ENCODE results near the gene PRSS21.

Gene PRSS21

GRCh38 chr16:2806286-2806685 lies 10.8 kb upstream of the PRSS21 start:
- no peak for DNase-seq (ENCODE audit: low read depth in 3 of 3)

- DNase-seq (ENCODE audit: low read depth in 3 of 3) = no peak
These were observed 8.9 kb upstream of the PRSS21 start for GRCh38 chr16:2808181-2808580.

GRCh38 chr16:2809149-2809760 lies 7.8 kb upstream of the PRSS21 start:
- no peak for DNase-seq (ENCODE audit: low read depth in 3 of 3)

GRCh38 chr16:2810651-2811050 lies 6.4 kb upstream of the PRSS21 start:
- DNase-seq (ENCODE audit: low read depth in 3 of 3) = no peak

- no peak for DNase-seq (ENCODE audit: low read depth in 3 of 3)
These were observed 5.2 kb upstream of the PRSS21 start for GRCh38 chr16:2811703-2812471.

- DNase-seq (ENCODE audit: low read depth in 3 of 3) = no peak
These were observed 3.2 kb upstream of the PRSS21 start for GRCh38 chr16:2813771-2814221.

GRCh38 chr16:2814551-2815298 lies 2.3 kb upstream of the PRSS21 start:
- DNase-seq (ENCODE audit: low read depth in 3 of 3) = no peak

- no peak for DNase-seq (ENCODE audit: low read depth in 3 of 3)
These were observed 1.7 kb upstream of the PRSS21 start for GRCh38 chr16:2815299-2815771.

GRCh38 chr16:2817340-2818271 lies 569 bp downstream of the PRSS21 start:
- peak in 1 of 3 experiments; percentile 19 for DNase-seq (ENCODE audit: low read depth in 3 of 3)

GRCh38 chr16:2818272-2818876 lies 1.3 kb downstream of the PRSS21 start:
- DNase-seq (ENCODE audit: low read depth in 3 of 3) = no peak

- DNase-seq (ENCODE audit: low read depth in 3 of 3) = no peak
These were observed 2.3 kb downstream of the PRSS21 start for GRCh38 chr16:2819179-2819938.

GRCh38 chr16:2819939-2820835 lies 3.1 kb downstream of the PRSS21 start:
- DNase-seq (ENCODE audit: low read depth in 3 of 3) = no peak

- DNase-seq (ENCODE audit: low read depth in 3 of 3) = no peak
These were observed 3.9 kb downstream of the PRSS21 start for GRCh38 chr16:2820836-2821486.

GRCh38 chr16:2821487-2822157 lies 4.6 kb downstream of the PRSS21 start:
- no peak for DNase-seq (ENCODE audit: low read depth in 3 of 3)

- no peak for DNase-seq (ENCODE audit: low read depth in 3 of 3)
These were observed 5.1 kb downstream of the PRSS21 start for GRCh38 chr16:2822158-2822495.

- no peak for DNase-seq (ENCODE audit: low read depth in 3 of 3)
These were observed 5.5 kb downstream of the PRSS21 start for GRCh38 chr16:2822496-2822895.

- DNase-seq (ENCODE audit: low read depth in 3 of 3) = no peak
These were observed 7.6 kb downstream of the PRSS21 start for GRCh38 chr16:2824626-2825025.

- DNase-seq (ENCODE audit: low read depth in 3 of 3) = no peak
These were observed 8.2 kb downstream of the PRSS21 start for GRCh38 chr16:2825049-2825742.

Measured in stimulated activated CD4-positive, alpha-beta T cell treated with anti-CD3 and anti-CD28 coated beads, TNF-alpha, amount 100 ng/mL, for 24 hours (primary cell).